ENCODE measurements around the gene TM4SF4. TPM values are rescaled to one million over a fixed set of nuclear protein-coding genes. Genes with fewer than 3 reads are reported as not detected.

TM4SF4 gene
- total RNA-seq, 1 experiment from 2014 or later: not detected

GRCh38 chr3:149480326-149481017 is 6.0 kb downstream of the TM4SF4 start:
- Mint-ChIP-seq H3K27ac (no peak overlapping the region; a peak in 1 of 7 replicates), H3K9me3 (no peaks in the 10 kb centered on the region), H3K36me3 (ENCODE audit: insufficient read depth in 1 of 3, low read depth in 3 of 3) (no peaks in the 10 kb centered on the region), H3K4me3 (no peak overlapping the region), H3K27me3 (ENCODE audit: low read depth) (no peaks in the 10 kb centered on the region), H3K4me1 (peaks cover 7 to 10% of the 10 kb centered on the region in 2 experiments)
- Histone ChIP-seq H2BK20ac (ENCODE audit: low read depth, low read length, poor library complexity, severe bottlenecking) (no peak overlapping the region), H3K9me3 (ENCODE audit: control insufficient read depth, low read depth, low read length) (no peaks in the 10 kb centered on the region), H3K79me2 (ENCODE audit: insufficient read depth, low read length) (no peaks in the 10 kb centered on the region), H2BK120ac (ENCODE audit: low read depth, low read length, poor library complexity, severe bottlenecking) (no peak overlapping the region), H2BK15ac (ENCODE audit: low read depth, low read length) (no peak overlapping the region), H4K20me1 (ENCODE audit: control insufficient read depth, insufficient read depth, insufficient read length) (no peaks in the 10 kb centered on the region), H3K56ac (ENCODE audit: insufficient read length, low read depth, low read length) (no peak overlapping the region), H3K18ac (ENCODE audit: insufficient read length, low read depth, low read length) (no peak overlapping the region), H3K23ac (ENCODE audit: insufficient read length, low read depth, low read length) (no peak overlapping the region), H3K27ac (ENCODE audit: insufficient read length, low read depth, low read length) (no peak overlapping the region), H2BK5ac (ENCODE audit: insufficient read length, low read length) (no peak overlapping the region), H4K8ac (replicated peaks; ENCODE audit: insufficient read length, low read depth, low read length) (no peak overlapping the region), H3K27me3 (ENCODE audit: insufficient read depth, low read length) (no peaks in the 10 kb centered on the region), H3K4me1 (ENCODE audit: insufficient read depth, low read length) (no peaks in the 10 kb centered on the region), H3K4me2 (ENCODE audit: insufficient read depth, insufficient read length, low read length) (no peak overlapping the region), H2AFZ (ENCODE audit: low read length) (no peak overlapping the region), H3K4ac (ENCODE audit: low read depth, low read length) (no peak overlapping the region), H3K79me1 (ENCODE audit: insufficient read depth, low read depth, low read length, poor library complexity, severe bottlenecking) (no peaks in the 10 kb centered on the region), H3K23me2 (ENCODE audit: insufficient read length, low read depth, low read length, poor library complexity, severe bottlenecking) (no peaks in the 10 kb centered on the region), H4K5ac (ENCODE audit: insufficient read length, low read depth, low read length) (no peak overlapping the region), H3K9ac (ENCODE audit: extremely low read depth, insufficient read length, low read length) (no peak overlapping the region), H3K14ac (ENCODE audit: insufficient read depth, low read length) (no peak overlapping the region), H3T11ph (ENCODE audit: low read length) (no peak overlapping the region), H2AK5ac (ENCODE audit: insufficient read length, low read length) (no peak overlapping the region), H4K91ac (ENCODE audit: insufficient read length, low read depth, low read length) (no peak overlapping the region), H2BK12ac (ENCODE audit: insufficient read length, low read depth, low read length) (no peak overlapping the region)
- peak; percentile 91 for DNase-seq
- peak; percentile 95 for TF ChIP-seq CTCF (conservative IDR thresholded peaks at IDR 0.05)
- no CpG with 5 or more reads among the region's 15 CpGs for WGBS (ENCODE audit: extremely low coverage, insufficient read length, low lambda C conversion rate)
